SU-DHL-6 (cell line): ENCODE measurements around the gene CTNNBL1.

Source experiments
- EZH2phosphoT487 ChIP-seq: fragments of 200-600 bp; sonication (generic), shearing (Covaris generic); conservative IDR thresholded peaks from 2 replicates; pipeline ENCODE4 v1.6.1; 2018; ENCODE audit warnings: mild to moderate bottlenecking, antibody characterized with exemption, low read length, moderate library complexity, mixed read lengths
- TF ChIP-seq, protein P1 (sequence below): fragments of 200-600 bp; sonication (generic); IDR thresholded peaks from one replicate; pipeline ENCODE4 v1.5.1; 2017; ENCODE audit warnings: antibody characterized with exemption, mild to moderate bottlenecking, low read length, moderate library complexity; ENCODE audit not compliant: insufficient read depth, poor library complexity, severe bottlenecking

DNA sequence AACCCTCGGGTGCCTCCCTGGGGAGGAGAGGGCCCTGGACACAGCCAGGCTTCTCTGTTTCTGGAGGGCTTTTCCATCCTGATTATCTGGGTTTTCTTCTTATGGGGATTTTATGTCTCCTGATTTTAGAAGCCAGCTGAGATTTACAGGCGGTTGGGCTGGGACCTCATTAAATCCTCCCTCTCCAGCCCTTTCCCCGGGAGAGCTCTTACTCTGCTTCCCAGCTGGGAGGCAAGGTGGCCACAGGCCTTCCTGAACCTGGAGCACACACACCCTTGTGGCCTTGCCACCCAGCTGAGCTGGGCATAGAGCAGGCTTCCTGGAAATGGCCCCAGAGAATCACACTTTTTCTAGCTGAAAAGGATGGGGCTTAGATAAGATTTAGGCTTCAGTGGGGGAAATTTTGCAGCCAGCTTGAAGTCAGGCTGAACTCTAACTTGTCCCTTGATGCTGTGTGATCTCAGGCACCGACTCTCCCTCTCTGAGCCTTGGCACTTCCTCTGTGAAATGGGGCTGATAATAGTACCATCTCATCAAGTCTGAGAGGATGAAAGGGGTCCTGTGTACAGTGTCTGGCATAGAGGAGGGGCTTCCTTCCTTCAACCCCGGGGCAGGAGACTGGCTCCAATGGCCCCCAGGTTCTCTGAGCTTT is 225.7 kb downstream of the CTNNBL1 start:
- TF ChIP-seq, protein P1, sequence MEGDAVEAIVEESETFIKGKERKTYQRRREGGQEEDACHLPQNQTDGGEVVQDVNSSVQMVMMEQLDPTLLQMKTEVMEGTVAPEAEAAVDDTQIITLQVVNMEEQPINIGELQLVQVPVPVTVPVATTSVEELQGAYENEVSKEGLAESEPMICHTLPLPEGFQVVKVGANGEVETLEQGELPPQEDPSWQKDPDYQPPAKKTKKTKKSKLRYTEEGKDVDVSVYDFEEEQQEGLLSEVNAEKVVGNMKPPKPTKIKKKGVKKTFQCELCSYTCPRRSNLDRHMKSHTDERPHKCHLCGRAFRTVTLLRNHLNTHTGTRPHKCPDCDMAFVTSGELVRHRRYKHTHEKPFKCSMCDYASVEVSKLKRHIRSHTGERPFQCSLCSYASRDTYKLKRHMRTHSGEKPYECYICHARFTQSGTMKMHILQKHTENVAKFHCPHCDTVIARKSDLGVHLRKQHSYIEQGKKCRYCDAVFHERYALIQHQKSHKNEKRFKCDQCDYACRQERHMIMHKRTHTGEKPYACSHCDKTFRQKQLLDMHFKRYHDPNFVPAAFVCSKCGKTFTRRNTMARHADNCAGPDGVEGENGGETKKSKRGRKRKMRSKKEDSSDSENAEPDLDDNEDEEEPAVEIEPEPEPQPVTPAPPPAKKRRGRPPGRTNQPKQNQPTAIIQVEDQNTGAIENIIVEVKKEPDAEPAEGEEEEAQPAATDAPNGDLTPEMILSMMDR: no peak
- TF ChIP-seq EZH2phosphoT487: no peak
